ENCODE measurements around the gene SERPINA4. TPM values are rescaled to one million over a fixed set of nuclear protein-coding genes. Genes with fewer than 3 reads are reported as not detected.
A peak's percentile ranks its signal among the peaks of the same experiment; 100 is the strongest.

Gene SERPINA4, protein sequence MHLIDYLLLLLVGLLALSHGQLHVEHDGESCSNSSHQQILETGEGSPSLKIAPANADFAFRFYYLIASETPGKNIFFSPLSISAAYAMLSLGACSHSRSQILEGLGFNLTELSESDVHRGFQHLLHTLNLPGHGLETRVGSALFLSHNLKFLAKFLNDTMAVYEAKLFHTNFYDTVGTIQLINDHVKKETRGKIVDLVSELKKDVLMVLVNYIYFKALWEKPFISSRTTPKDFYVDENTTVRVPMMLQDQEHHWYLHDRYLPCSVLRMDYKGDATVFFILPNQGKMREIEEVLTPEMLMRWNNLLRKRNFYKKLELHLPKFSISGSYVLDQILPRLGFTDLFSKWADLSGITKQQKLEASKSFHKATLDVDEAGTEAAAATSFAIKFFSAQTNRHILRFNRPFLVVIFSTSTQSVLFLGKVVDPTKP
- total RNA-seq (2014; rRNA removed; shearing (Covaris generic)) = not detected in 2 replicates

DNA sequence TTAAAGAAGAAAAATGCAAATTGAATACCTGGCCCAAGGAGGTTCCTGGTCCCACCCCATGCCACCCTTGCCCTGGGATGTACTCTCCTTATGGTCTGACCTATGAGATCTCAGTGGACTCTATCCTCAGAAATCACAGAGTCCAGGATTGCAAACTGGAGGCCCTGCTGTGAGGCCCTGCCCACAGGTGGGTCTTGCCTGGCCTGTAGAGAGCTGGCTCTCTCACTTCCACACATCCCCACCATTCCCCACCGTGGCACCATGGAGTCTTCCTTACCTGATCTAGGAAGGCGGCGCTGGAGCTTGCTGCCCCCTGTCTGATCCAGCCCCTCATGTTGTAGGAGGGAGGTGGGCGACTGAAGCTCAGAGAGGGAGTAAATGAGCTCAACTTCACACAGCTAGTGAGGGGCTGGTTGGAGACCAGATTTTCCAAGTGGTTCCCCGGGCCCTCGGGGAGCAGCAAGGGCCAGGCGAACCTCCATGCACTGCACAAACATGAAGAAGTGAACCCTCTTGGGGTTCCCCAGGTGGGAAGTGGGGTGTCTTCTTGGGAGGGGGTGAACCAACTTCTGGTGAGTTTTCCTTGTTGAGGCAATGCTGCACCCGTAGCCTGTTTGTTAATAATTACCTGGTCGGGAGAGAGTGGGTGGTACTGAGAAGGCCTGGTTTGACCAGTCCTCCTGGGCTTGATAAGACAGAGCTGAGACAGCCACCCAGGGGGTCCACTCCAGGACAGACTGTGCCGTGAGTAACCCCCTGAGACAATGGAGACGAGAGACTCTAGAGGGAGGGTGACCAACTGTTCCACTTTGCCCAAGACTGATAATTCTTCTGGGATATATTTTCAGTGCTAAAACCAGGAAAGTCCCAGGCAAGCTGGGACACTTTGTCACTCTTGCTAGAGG, at the start of gene SERPINA4:
Gene SERPINA4, plus strand, starts transcription at position 692 of the 905 bp plus-strand sequence. CDS start 2,041 bp downstream, outside the sequence.
- no peak for DNase-seq (ENCODE audit: low spot score)

- DNase-seq (ENCODE audit: low spot score) = no peak
Measured at GRCh38 chr14:94514351-94514750, 46.9 kb upstream of the SERPINA4 start.

DNA sequence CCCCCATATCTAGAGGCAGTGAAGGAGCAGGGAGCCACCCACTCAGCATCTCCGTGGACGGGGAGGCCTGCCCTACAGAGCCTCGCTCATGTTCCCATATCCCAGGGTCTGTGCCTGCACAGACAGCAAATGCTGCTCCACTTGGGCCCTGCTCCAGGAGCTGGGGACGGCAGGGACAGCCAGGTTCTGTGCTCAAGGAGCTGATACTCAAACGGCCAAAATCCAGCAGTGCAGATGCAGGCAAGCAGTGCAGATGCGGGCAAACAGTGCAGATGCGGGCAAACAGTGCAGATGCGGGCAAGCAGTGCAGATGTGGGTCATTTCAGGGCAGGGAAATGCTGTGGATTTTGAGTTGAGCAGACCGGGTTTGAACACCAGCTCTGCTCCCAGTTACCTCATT, 45.8 kb upstream of the SERPINA4 start:
- DNase-seq (ENCODE audit: low spot score) = no peak

GRCh38 chr14:94515856-94516255, 45.4 kb upstream of the SERPINA4 start:
- DNase-seq (ENCODE audit: low spot score) = no peak

GRCh38 chr14:94517248-94517640, 44.0 kb upstream of the SERPINA4 start:
- no peak for DNase-seq (ENCODE audit: low spot score)

GRCh38 chr14:94517641-94518257, 43.5 kb upstream of the SERPINA4 start:
- DNase-seq (ENCODE audit: low spot score) = no peak

DNA sequence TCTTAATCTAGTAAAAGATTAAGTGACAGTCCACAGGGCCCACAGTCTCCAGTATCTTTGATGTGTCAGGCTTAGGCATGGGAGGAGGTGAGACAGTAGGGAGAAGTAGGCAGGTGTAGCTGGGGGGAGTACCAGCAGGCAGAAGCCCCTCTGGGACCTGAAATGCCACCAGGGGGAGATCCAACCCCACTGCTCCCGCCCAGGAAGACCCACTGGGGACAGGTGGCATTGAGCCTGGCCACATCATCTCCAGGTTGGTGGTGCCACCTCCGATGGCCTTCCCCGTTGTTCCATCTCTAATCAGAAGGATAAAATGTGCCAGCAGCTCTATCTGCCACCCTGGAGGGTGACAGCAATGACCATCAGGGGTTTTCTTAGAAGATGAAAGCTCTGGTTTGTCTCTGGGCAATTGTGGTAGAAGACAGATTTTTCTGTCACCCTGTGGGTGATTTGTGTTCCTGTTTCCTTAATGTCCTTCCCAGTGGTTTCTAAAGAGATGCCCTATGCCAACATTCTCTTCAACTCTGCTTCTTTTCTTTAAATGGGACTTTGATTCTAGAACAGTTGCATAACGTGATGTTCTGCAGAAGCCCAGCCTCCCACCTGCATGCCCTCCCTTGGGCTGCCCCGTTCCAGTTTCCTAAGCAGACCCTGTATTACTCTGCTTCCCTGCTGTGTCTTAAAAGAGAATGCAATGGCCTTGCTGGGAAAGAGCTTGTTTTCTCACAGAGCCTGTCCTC, 39.7 kb upstream of the SERPINA4 start:
- no peak for DNase-seq (ENCODE audit: low spot score)

GRCh38 chr14:94522115-94522724, 39.0 kb upstream of the SERPINA4 start:
- no peak for DNase-seq (ENCODE audit: low spot score)

DNA sequence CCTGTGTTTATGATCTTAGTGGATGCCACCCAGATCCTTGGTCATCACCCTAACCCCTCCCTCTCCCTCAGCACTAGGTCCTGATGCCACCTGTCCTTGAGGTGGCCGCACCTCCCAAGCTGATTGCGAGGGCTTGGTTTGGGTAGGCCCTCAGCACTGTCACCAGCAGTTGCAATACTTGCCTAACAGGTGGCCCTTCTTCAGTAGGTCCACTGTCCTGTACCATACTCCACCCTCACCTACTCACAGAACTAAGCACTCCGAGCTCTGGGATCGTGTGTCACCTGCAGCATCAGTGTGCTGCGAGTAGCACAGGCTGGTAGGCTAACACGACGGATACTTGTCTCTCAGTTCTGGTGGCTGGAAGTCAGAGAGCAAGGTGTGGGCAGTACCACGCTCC, 38.0 kb upstream of the SERPINA4 start:
- no peak for DNase-seq (ENCODE audit: low spot score)

DNA sequence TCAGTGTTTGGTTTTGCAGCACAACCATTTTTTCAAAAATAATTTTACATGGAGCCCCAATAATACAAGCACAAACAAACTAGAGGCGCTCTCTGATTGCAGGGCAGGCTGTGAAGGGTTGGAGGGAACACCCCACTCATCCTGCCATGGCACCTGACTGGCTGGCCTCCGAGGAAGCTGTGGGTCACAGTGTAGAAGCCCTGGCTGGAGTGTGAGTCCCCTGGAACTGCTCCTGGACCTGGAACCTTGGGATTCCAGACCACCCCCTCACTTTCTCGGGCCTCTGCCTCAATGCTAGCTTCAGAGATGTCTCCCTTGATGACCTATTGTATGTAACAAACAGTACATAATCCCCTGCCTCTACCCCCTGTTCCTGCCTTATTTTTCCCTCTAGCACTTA, 37.1 kb upstream of the SERPINA4 start:
- no peak for DNase-seq (ENCODE audit: low spot score)

DNA sequence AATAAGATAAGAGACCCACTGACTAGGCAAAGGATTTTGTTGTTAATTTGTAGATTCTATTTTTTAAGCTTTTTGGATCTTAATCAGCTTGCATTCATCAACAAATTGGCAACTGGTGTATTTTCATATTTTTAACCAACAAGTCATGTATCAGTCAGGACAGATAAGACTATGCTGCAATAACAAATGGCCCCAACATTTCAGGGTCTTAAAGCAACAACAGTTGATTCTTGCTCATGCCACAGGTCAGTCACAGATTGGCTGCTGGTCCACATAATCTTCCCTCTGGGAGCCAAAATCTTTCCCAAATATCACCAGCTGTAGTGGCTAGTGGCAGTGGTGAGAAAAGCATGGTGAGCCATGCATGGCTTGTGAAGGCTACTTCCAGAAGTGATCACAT, 30.1 kb upstream of the SERPINA4 start:
- no peak for DNase-seq (ENCODE audit: low spot score)

DNA sequence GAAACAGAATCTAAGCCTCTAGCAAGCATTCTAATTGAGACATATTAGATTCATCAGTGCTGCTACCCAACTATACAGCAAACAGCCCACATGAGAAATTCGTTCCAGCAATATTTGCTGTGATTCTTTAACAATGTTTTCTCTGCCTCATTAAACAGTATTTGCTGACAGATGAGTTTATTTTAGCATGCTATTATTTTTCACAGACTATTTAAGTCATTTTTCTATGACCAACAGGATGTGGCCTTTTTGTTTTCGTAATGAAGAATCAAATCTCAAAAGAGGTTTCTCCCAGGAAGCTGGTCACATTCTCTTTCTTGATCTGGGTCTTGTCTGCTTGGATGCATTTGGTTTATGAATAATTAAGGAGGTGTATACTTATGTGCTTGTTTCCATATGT, 28.8 kb upstream of the SERPINA4 start:
- peak; percentile 25 for DNase-seq (ENCODE audit: low spot score)

DNA sequence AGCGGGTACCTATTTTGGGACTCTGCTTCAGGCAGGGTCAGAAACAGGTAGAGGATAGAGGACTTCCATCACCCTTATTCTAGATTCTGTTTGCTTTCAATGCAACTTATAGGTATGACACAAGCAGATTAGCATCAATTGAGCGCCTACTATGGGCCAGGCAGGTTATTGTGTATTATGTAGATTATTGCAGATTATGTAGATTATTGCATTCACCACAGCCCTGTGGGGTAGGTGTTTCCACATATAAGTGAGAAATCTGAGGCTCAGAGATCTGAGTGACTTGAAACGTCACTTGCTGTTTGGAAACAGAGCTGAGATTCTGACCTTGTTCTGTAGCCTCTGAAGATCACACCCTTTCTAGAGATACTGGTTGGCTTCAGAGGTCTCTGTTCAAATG, 25.7 kb upstream of the SERPINA4 start:
- DNase-seq (ENCODE audit: low spot score) = no peak

- peak; percentile 43 for DNase-seq (ENCODE audit: low spot score)
Measured at GRCh38 chr14:94536836-94537235, 24.4 kb upstream of the SERPINA4 start.

- no peak for DNase-seq (ENCODE audit: low spot score)
Measured at GRCh38 chr14:94538070-94538740, 23.0 kb upstream of the SERPINA4 start.

- DNase-seq (ENCODE audit: low spot score) = no peak
Measured at GRCh38 chr14:94539181-94539580, 22.1 kb upstream of the SERPINA4 start.

- DNase-seq (ENCODE audit: low spot score) = no peak
Measured at GRCh38 chr14:94540031-94540794, 21.0 kb upstream of the SERPINA4 start.

DNA sequence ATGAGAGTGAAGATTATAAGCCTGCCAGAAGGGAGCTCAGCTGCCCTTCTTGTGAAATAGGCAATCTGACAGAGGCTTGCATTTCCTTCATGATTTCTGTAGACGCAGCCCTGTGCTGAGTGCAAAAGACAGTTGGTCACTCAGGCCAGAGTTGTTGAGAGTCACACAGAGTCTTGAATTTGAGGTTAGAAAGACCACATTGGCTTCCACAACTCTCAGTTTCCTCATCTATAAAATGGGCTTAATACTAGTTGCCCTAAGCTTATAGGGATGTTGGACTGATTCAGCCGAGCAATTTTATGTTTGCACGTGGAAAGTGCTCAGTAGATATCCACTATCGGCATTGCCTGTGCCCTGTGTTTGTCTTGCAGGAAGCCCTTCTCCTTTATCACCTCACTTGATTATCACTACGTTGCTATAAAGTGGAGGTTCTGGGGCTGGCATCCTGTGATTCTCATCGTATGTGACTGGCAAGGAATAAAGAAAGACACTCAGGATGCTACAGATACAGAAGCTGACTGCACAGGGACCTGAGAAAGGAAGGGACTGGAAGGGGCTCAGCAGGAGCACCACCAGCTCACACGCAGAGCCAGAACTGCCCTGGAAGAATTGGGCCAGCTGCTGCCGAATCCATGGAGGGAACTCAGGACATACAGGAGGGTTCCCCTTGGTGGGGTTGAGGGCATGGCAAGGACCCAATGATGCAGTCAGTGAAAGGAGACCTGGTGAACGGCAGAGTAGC, 19.8 kb upstream of the SERPINA4 start:
- DNase-seq (ENCODE audit: low spot score) = no peak
